Colonic mucosa (tissue), 4 donors: Measurements from ENCODE around the gene RASGRF2. TPM values are rescaled to one million over a fixed set of nuclear protein-coding genes. Genes with fewer than 3 reads are reported as not detected.
"Not testable (repeated sequence)": the region's sequence is repeated elsewhere in the genome, so short reads cannot be mapped to it uniquely, and the experiment has no call there.

Experiments
- DNase-seq: peaks from one replicate; pipeline ENCODE4 v3.0.0-alpha.2; 2020
- H3K27ac ChIP-seq: fragments of 200-600 bp; one replicate; pipeline ENCODE4 v1.8.0; 2021
- H3K27me3 ChIP-seq: fragments of 200-600 bp; one replicate; pipeline ENCODE4 v1.8.0; 2021
- H3K36me3 ChIP-seq: fragments of 200-600 bp; one replicate; pipeline ENCODE4 v1.8.0; 2021
- H3K4me1 ChIP-seq: fragments of 200-600 bp; one replicate; pipeline ENCODE4 v1.8.0; 2021; ENCODE audit warnings: mild to moderate bottlenecking
- H3K4me3 ChIP-seq: fragments of 200-600 bp; one replicate; pipeline ENCODE4 v1.8.0; 2021
- H3K9ac ChIP-seq, 2 donors: one replicate each; pipeline ENCODE4 v1.7.0; 2013; ENCODE audit warnings: control low read depth in 2 of 2, low read depth in 2 of 2, low read length in 2 of 2
- H3K9me3 ChIP-seq: fragments of 200-600 bp; one replicate; pipeline ENCODE4 v1.8.0; 2021
- CTCF ChIP-seq: fragments of 200-600 bp; IDR thresholded peaks from one replicate; pipeline ENCODE4 v1.8.0; 2022; ENCODE audit warnings: antibody characterized with exemption, mild to moderate bottlenecking
- intact Hi-C: fragments of 100-400 bp; cut with DNase I; formaldehyde crosslinking; loops from one replicate; pipeline ENCODE4 v1.14.1; 2022
- total RNA-seq, 2 donors: library from RNA; stranded (reverse); fragmentation: NEBNext Ultra II Directional in 1 of 2; extraction: Animal tissue kit (Norgen Biotek cat#: 25700) in 1 of 2; gene quantifications; one replicate each; pipeline ENCODE4 v1.2.1, GENCODE V29; 2021
- donor health status: healthy.
- donor health status: DM: no; HTN: no; CAD: no.
- donor health status: DM: no; HTN: no; CAD: no.

RASGRF2 gene
- total RNA-seq, 2 donors from 2014 or later: 2.8 to 3.5 TPM

- TF ChIP-seq CTCF: no peak
- H3K36me3 ChIP-seq: no peaks in the 10 kb centered on the region
- H3K27ac ChIP-seq: no peak overlapping the region
- no peaks in the 10 kb centered on the region for H3K4me1 ChIP-seq
- DNase-seq: no peak
- no peak overlapping the region for H3K4me3 ChIP-seq
- no peaks in the 10 kb centered on the region for H3K9me3 ChIP-seq
- intact Hi-C loops: no loop called here
- no peaks in the 10 kb centered on the region for H3K27me3 ChIP-seq
- no peak overlapping the region for H3K9ac ChIP-seq
These were observed 50.4 kb downstream of the RASGRF2 start for GRCh38 chr5:81010336-81011169.

- Histone ChIP-seq H3K4me1 (no peaks in the 10 kb centered on the region), H3K9ac (no peak overlapping the region), H3K9me3 (no peaks in the 10 kb centered on the region), H3K27me3 (no peaks in the 10 kb centered on the region), H3K4me3 (no peak overlapping the region), H3K36me3 (no peaks in the 10 kb centered on the region), H3K27ac (no peak overlapping the region)
- DNase-seq: no peak
- intact Hi-C loops: no loop called here
- no peak for TF ChIP-seq CTCF
These were observed 54.2 kb downstream of the RASGRF2 start for GRCh38 chr5:81014348-81014747.

GRCh38 chr5:81016116-81016515 is 56.0 kb downstream of the RASGRF2 start:
- no peak for TF ChIP-seq CTCF
- intact Hi-C loops: no loop called here
- H3K4me3 ChIP-seq: no peak overlapping the region
- H3K36me3 ChIP-seq: no peaks in the 10 kb centered on the region
- no peak overlapping the region for H3K27ac ChIP-seq
- no peaks in the 10 kb centered on the region for H3K27me3 ChIP-seq
- H3K4me1 ChIP-seq: no peaks in the 10 kb centered on the region
- no peak overlapping the region for H3K9ac ChIP-seq
- no peaks in the 10 kb centered on the region for H3K9me3 ChIP-seq
- no peak for DNase-seq

GRCh38 chr5:81017320-81017719 is 57.2 kb downstream of the RASGRF2 start:
- H3K9me3 ChIP-seq: no peaks in the 10 kb centered on the region
- TF ChIP-seq CTCF: no peak
- no peak overlapping the region for H3K27ac ChIP-seq
- no peaks in the 10 kb centered on the region for H3K36me3 ChIP-seq
- H3K9ac ChIP-seq: no peak overlapping the region
- no peak for DNase-seq
- no peaks in the 10 kb centered on the region for H3K27me3 ChIP-seq
- H3K4me3 ChIP-seq: no peak overlapping the region
- H3K4me1 ChIP-seq: no peaks in the 10 kb centered on the region
- intact Hi-C loops: no loop called here

GRCh38 chr5:81018608-81019007 is 58.4 kb downstream of the RASGRF2 start:
- H3K4me3 ChIP-seq, H3K27ac ChIP-seq, H3K9ac ChIP-seq, H3K4me1 ChIP-seq, intact Hi-C loops, H3K36me3 ChIP-seq, H3K27me3 ChIP-seq, H3K9me3 ChIP-seq, DNase-seq: not testable (repeated sequence)

- no peaks in the 10 kb centered on the region for H3K36me3 ChIP-seq
- DNase-seq: no peak
- intact Hi-C loops: no loop called here
- no peak overlapping the region for H3K27ac ChIP-seq
- H3K27me3 ChIP-seq: no peaks in the 10 kb centered on the region
- H3K9ac ChIP-seq: no peak overlapping the region
- no peaks in the 10 kb centered on the region for H3K4me1 ChIP-seq
- H3K9me3 ChIP-seq: no peaks in the 10 kb centered on the region
- TF ChIP-seq CTCF: no peak
- H3K4me3 ChIP-seq: no peak overlapping the region
These were observed 59.6 kb downstream of the RASGRF2 start for GRCh38 chr5:81019748-81020147.
